IMR-90 (cell line): ENCODE data around the gene NCAPG2. TPM values are rescaled to one million over a fixed set of nuclear protein-coding genes. Genes with fewer than 3 reads are reported as not detected.
A peak's percentile ranks its signal among the peaks of the same experiment; 100 is the strongest.

Experiments used
- ATAC-seq: fragments of 200-7000 bp; cut with Tn5 transposase; 2 replicates; pipeline ENCODE4 v1.9.1; 2020; ENCODE audit warnings: low read depth, mild to moderate bottlenecking, moderate library complexity
- BruUV-seq: library from RNA; stranded (reverse); fragments of 400-500 nt; replicated peaks from 2 replicates; lab custom pipeline; 2021; lab: Mats Ljungman, UMichigan
- CTCF ChIA-PET: fragments of 300-600 bp; formaldehyde crosslinking; extraction: SDS; loops from one replicate; lab custom pipeline; 2021; ENCODE audit warnings: antibody characterized with exemption; lab: Yijun Ruan, JAX
- POLR2A ChIA-PET: fragments of 300-600 bp; sonication (Branson Sonifier 250); formaldehyde crosslinking; loops from one replicate; lab custom pipeline; 2022; ENCODE audit warnings: antibody characterized with exemption; ENCODE audit not compliant: unreplicated experiment; lab: Charles Lee
- DNase-seq: peaks from one replicate; pipeline ENCODE4 v3.0.0; 2013
- H2AFZ ChIP-seq: replicated peaks from 2 replicates; pipeline ENCODE3; 2013; ENCODE audit warnings: low read length, mild to moderate bottlenecking; ENCODE audit not compliant: poor library complexity
- H2AK5ac ChIP-seq: 2 replicates; pipeline ENCODE4 v1.6.1; 2013; ENCODE audit warnings: low read depth, low read length, inconsistent platforms
- H2AK9ac ChIP-seq: replicated peaks from 2 replicates; pipeline ENCODE3; 2013; ENCODE audit warnings: mild to moderate bottlenecking, low read depth, low read length, moderate library complexity; ENCODE audit not compliant: poor library complexity
- H2BK120ac ChIP-seq: 2 replicates; pipeline ENCODE4 v1.6.1; 2013; ENCODE audit warnings: low read depth, low read length, inconsistent platforms
- H2BK15ac ChIP-seq: 3 replicates; pipeline ENCODE4 v1.6.1; 2013; ENCODE audit warnings: low read depth, low read length, inconsistent platforms
- H2BK20ac ChIP-seq: 2 replicates; pipeline ENCODE4 v1.6.1; 2013; ENCODE audit warnings: low read depth, mild to moderate bottlenecking, inconsistent platforms, low read length, moderate library complexity
- H2BK5ac ChIP-seq: 2 replicates; pipeline ENCODE4 v1.6.1; 2013; ENCODE audit warnings: mild to moderate bottlenecking, low read depth, low read length, inconsistent platforms; ENCODE audit not compliant: poor library complexity, severe bottlenecking
- H3K14ac ChIP-seq: replicated peaks from 2 replicates; pipeline ENCODE4 v1.6.1; 2013; ENCODE audit warnings: low read depth, low read length, inconsistent platforms
- H3K18ac ChIP-seq: 2 replicates; pipeline ENCODE4 v1.6.1; 2013; ENCODE audit warnings: low read depth, low read length, control low read depth
- H3K23ac ChIP-seq: 2 replicates; pipeline ENCODE4 v1.6.1; 2013; ENCODE audit warnings: low read depth, low read length, inconsistent platforms
- H3K27ac ChIP-seq: 2 replicates; pipeline ENCODE4 v1.5.1; 2013; ENCODE audit warnings: mild to moderate bottlenecking, control low read depth, low read length; ENCODE audit not compliant: insufficient read depth
- H3K27me3 ChIP-seq: 2 replicates; pipeline ENCODE4 v1.6.1; 2013; ENCODE audit warnings: low read length; ENCODE audit not compliant: control insufficient read depth, insufficient read depth
- H3K36me3 ChIP-seq: 2 replicates; pipeline ENCODE4 v1.6.1; 2013; ENCODE audit warnings: low read length, mixed read lengths; ENCODE audit not compliant: control insufficient read depth, insufficient read depth
- H3K4ac ChIP-seq: 2 replicates; pipeline ENCODE4 v1.6.1; 2013; ENCODE audit warnings: low read depth, low read length, inconsistent platforms
- H3K4me1 ChIP-seq: 2 replicates; pipeline ENCODE4 v1.6.1; 2013; ENCODE audit warnings: low read length, mixed read lengths; ENCODE audit not compliant: control insufficient read depth, insufficient read depth
- H3K4me2 ChIP-seq: 2 replicates; pipeline ENCODE4 v1.6.1; 2013; ENCODE audit warnings: low read depth, mild to moderate bottlenecking, control low read depth, low read length, moderate library complexity
- H3K4me3 ChIP-seq: 2 replicates; pipeline ENCODE4 v1.5.1; 2013; ENCODE audit warnings: low read depth, mild to moderate bottlenecking, control low read depth, low read length, moderate library complexity; ENCODE audit not compliant: insufficient read depth
- H3K56ac ChIP-seq: 2 replicates; pipeline ENCODE4 v1.6.1; 2013; ENCODE audit warnings: low read length, inconsistent platforms; ENCODE audit not compliant: insufficient read depth; ENCODE audit errors: extremely low read depth
- H3K79me1 ChIP-seq, 2 experiments: 2 replicates each; pipeline ENCODE4 v1.6.1; 2013; ENCODE audit warnings: low read length in 2 of 2, inconsistent platforms in 1 of 2, low read depth in 1 of 2
- H3K9ac ChIP-seq: 2 replicates; pipeline ENCODE4 v1.6.1; 2013; ENCODE audit warnings: low read depth, low read length, control low read depth
- H3K9me1 ChIP-seq: 2 replicates; pipeline ENCODE4 v1.6.1; 2013; ENCODE audit warnings: low read length, inconsistent platforms; ENCODE audit not compliant: insufficient read depth
- H3K9me3 ChIP-seq: 2 replicates; pipeline ENCODE4 v1.6.1; 2013; ENCODE audit warnings: low read length; ENCODE audit not compliant: control insufficient read depth, insufficient read depth
- H4K20me1 ChIP-seq: 2 replicates; pipeline ENCODE4 v1.6.1; 2013; ENCODE audit warnings: low read length, inconsistent platforms; ENCODE audit not compliant: insufficient read depth
- H4K5ac ChIP-seq: 2 replicates; pipeline ENCODE4 v1.6.1; 2013; ENCODE audit warnings: mild to moderate bottlenecking, low read depth, low read length, control low read depth
- H4K8ac ChIP-seq, 2 experiments: 2 replicates each; pipeline ENCODE4 v1.6.1; 2013; ENCODE audit warnings: low read depth in 2 of 2, low read length in 2 of 2, control low read depth in 1 of 2, inconsistent platforms in 1 of 2
- H4K91ac ChIP-seq: 2 replicates; pipeline ENCODE4 v1.6.1; 2013; ENCODE audit warnings: low read depth, low read length, inconsistent platforms; ENCODE audit not compliant: insufficient read depth
- WGBS, 2 experiments: methylation state at CpG; one replicate each; pipeline versions ENCODE4 v1.1.5 to v1.1.7; 2013; ENCODE audit warnings: missing lambda C conversion rate in 2 of 2; ENCODE audit not compliant: insufficient read length in 1 of 2; ENCODE audit errors: extremely low coverage in 2 of 2; 5-methylcytosine and 5-hydroxymethylcytosine counted together
- dilution Hi-C: fragments of 300-500 bp; cut with HindIII; formaldehyde crosslinking; loops from one replicate; pipeline ENCODE4 v1.14.3; 2018; ENCODE audit warnings: low sequenced_read_pairs; ENCODE audit not compliant: unreplicated experiment
- in situ Hi-C: fragments of 300-500 bp; cut with MboI; formaldehyde crosslinking; loops from 3 replicates; pipeline ENCODE4 v1.14.3; 2019; ENCODE audit warnings: low sequenced_read_pairs, inconsistent platforms, mixed read lengths
- intact Hi-C: fragments of 100-400 bp; cut with micrococcal nuclease; formaldehyde crosslinking; loops from 2 replicates; pipeline ENCODE4 v1.10.0; 2022
- polyA plus RNA-seq, 3 experiments: library from polyadenylated mRNA; depleted of rRNA; stranded (reverse); fragments of >200 nt; gene quantifications; 2 replicates each; pipeline ENCODE4 v1.2.3, GENCODE V29; 2012; ENCODE audit warnings: low replicate concordance in 1 of 3
- total RNA-seq: library from RNA; depleted of rRNA; stranded (reverse); fragments of >200 nt; gene quantifications from 2 replicates; pipeline ENCODE4 v1.2.3, GENCODE V29; 2012
- TF ChIP-seq, protein P1 (sequence below): fragments of 150-350 bp; IDR thresholded peaks from 2 replicates; pipeline ENCODE4 v1.6.1; 2016; ENCODE audit warnings: low read depth, mild to moderate bottlenecking, low read length, moderate library complexity, borderline replicate concordance

The NCAPG2 gene
- total and polyA plus RNA-seq, 2 of the 4 experiments (the other 2 are of a cell fraction): 25.6 to 25.8 TPM

DNA sequence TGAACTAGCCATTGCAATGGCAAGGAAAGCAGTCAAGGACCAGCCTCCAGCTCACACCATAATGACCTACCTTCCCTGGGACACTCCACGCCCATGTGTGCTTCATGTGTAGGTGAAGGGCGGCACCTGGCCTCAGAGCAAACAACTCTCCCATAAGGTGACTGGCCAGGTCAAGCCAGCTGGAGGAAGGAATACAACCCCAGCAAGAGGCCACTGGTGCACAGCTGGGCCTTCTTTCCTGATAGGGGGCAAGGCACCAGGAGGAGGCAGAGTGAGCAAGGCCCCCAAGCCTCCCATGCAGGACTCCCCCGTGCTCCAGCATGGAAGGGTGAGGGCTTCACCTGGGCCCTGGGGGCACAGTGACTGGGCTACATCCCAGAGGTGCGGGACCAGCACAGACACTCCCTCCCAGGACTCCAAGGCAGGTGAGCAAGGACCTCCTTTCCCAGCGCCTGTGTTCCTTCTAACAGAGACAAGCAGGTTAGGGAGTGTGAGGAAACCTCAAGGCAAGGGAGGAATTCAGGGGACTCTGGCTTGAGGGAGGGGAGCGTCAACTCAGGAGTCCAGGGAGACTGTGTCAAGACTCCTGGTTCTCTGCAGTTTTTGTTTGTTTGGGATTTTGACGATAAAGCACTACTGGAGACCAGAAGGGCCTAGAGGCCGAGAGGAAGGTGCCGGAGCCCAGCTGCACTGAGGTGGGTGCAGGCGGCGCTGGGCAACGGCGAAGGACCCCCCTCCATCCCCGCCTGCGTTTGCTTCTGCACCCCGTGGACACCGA is 118.7 kb downstream of the NCAPG2 start:
- H2AFZ ChIP-seq: peak overlapping the region; percentile 38
- H3K9me1 ChIP-seq: no peaks in the 10 kb centered on the region
- H3K4me3 ChIP-seq: no peak overlapping the region
- in situ Hi-C loops (no loop called here), dilution Hi-C loops (no loop called here), intact Hi-C loops (no loop called here)
- no peaks in the 10 kb centered on the region for H4K20me1 ChIP-seq
- H4K8ac ChIP-seq: no peak overlapping the region
- H3K18ac ChIP-seq: no peak overlapping the region
- no peak overlapping the region for H2AK9ac ChIP-seq
- no peak overlapping the region for H3K14ac ChIP-seq
- H2BK5ac ChIP-seq: no peak overlapping the region
- no peak overlapping the region for H2AK5ac ChIP-seq
- no peak overlapping the region for H3K9ac ChIP-seq
- H2BK15ac ChIP-seq: no peak overlapping the region
- H3K36me3 ChIP-seq: no peaks in the 10 kb centered on the region
- H3K4me2 ChIP-seq: no peak overlapping the region; the same call in 1 of the 2 replicates
- H3K23ac ChIP-seq: no peak overlapping the region
- no TSS peak for BruUV-seq
- no peak overlapping the region for H3K27ac ChIP-seq
- TF ChIP-seq, protein P1, sequence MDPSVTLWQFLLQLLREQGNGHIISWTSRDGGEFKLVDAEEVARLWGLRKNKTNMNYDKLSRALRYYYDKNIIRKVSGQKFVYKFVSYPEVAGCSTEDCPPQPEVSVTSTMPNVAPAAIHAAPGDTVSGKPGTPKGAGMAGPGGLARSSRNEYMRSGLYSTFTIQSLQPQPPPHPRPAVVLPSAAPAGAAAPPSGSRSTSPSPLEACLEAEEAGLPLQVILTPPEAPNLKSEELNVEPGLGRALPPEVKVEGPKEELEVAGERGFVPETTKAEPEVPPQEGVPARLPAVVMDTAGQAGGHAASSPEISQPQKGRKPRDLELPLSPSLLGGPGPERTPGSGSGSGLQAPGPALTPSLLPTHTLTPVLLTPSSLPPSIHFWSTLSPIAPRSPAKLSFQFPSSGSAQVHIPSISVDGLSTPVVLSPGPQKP: no peak
- no peak overlapping the region for H3K56ac ChIP-seq
- ChIA-PET CTCF (no interaction called here), POLR2A (no interaction called here)
- H3K79me1 ChIP-seq: no peaks in the 10 kb centered on the region
- H3K9me3 ChIP-seq: no peaks in the 10 kb centered on the region
- peaks cover 34% of the 10 kb centered on the region for H3K27me3 ChIP-seq
- H2BK120ac ChIP-seq: no peak overlapping the region
- H2BK20ac ChIP-seq: no peak overlapping the region
- WGBS, 2 experiments: no CpG with 5 or more reads among the region's 17 CpGs
- no peaks in the 10 kb centered on the region; the same call in 1 of the 2 replicates for H3K4me1 ChIP-seq
- ATAC-seq: no peak
- H4K5ac ChIP-seq: no peak overlapping the region
- no peak overlapping the region for H3K4ac ChIP-seq
- no peak for DNase-seq
- no peak overlapping the region for H4K91ac ChIP-seq
